GM19372 (cell line): ENCODE results near the gene DDX60.
"Not testable (repeated sequence)": the region's sequence is repeated elsewhere in the genome, so short reads cannot be mapped to it uniquely, and the experiment has no call there.

Experiments used
- ATAC-seq: cut with Tn5 transposase; IDR thresholded peaks from one replicate; pipeline ENCODE4 v1.9.1; 2021; ENCODE audit warnings: mild to moderate bottlenecking, low read depth, moderate library complexity; ENCODE audit not compliant: unreplicated experiment

The DDX60 gene, protein sequence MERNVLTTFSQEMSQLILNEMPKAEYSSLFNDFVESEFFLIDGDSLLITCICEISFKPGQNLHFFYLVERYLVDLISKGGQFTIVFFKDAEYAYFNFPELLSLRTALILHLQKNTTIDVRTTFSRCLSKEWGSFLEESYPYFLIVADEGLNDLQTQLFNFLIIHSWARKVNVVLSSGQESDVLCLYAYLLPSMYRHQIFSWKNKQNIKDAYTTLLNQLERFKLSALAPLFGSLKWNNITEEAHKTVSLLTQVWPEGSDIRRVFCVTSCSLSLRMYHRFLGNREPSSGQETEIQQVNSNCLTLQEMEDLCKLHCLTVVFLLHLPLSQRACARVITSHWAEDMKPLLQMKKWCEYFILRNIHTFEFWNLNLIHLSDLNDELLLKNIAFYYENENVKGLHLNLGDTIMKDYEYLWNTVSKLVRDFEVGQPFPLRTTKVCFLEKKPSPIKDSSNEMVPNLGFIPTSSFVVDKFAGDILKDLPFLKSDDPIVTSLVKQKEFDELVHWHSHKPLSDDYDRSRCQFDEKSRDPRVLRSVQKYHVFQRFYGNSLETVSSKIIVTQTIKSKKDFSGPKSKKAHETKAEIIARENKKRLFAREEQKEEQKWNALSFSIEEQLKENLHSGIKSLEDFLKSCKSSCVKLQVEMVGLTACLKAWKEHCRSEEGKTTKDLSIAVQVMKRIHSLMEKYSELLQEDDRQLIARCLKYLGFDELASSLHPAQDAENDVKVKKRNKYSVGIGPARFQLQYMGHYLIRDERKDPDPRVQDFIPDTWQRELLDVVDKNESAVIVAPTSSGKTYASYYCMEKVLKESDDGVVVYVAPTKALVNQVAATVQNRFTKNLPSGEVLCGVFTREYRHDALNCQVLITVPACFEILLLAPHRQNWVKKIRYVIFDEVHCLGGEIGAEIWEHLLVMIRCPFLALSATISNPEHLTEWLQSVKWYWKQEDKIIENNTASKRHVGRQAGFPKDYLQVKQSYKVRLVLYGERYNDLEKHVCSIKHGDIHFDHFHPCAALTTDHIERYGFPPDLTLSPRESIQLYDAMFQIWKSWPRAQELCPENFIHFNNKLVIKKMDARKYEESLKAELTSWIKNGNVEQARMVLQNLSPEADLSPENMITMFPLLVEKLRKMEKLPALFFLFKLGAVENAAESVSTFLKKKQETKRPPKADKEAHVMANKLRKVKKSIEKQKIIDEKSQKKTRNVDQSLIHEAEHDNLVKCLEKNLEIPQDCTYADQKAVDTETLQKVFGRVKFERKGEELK (N-terminal part only)

DNA sequence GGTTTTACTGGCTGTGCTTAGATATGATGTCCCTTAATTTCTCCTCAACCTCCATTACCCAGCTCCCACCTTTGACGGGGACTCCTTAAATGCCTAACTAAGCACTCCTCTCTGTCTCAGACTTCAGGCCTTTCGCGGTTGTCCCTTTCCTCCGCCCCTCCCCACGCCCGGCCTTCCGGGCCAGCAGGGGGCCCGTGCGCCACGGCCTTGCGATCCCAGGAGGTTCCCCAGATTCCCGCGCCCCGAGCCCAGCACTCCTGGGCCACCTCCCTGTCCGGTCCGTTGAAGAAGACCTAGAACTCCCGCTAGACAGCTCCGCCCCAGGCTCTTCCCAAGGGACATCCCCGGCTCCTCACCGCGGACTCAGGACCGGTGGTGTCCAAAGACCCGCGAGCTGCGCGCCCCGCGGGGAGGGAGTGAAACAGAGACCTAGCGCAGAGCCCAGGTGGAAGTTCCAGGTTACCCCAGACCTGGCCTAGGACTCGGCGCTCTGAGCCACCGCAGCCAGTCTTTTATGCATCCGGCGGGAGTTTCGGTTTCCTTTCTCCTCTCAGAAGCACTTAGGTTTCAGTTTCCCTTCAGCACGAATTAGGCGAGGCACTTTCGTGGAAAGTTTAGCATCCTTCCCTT is at the start of gene DDX60:
DDX60 (minus strand) TSS at position 487 of the 630 bp plus-strand sequence. CDS start 7,493 bp downstream, outside the sequence.
- peak; percentile 99 for ATAC-seq

DNA sequence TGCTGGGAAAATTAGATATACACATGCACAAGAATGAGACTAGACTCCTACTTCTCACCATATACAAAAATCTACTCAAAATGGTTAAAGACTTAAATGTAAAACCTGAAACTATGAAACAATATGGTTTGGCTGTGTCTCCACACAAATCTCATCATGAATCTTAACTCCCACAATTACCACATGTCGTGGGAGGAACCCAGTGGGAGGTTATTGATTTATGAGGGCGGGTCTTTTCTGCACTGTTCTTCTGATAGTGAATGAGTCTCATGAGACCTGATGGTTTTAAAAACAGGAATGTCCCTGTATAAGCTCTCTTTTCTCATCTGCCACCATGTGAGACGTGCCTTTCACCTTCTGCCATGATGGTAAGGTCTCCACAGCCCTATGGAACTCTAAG is 48.5 kb upstream of the DDX60 start:
- no peak for ATAC-seq

DNA sequence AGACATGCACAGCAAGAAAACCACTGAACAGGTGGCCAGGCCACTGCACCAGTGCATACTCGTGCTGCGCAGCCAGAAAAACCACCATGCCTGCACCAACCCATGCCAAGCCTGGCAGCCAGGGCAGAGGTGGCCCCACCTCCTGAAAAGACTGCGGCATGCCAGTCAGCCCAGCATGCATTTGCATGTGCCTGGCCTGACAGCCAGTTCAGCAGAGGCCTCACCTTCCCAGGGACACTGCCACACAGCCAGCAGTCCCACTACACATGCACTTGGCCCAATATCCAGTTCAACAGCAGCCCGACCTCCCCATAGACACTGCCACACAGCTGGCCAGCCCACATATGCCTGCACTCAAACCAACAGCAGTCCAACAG is 43.5 kb upstream of the DDX60 start:
- no peak for ATAC-seq

DNA sequence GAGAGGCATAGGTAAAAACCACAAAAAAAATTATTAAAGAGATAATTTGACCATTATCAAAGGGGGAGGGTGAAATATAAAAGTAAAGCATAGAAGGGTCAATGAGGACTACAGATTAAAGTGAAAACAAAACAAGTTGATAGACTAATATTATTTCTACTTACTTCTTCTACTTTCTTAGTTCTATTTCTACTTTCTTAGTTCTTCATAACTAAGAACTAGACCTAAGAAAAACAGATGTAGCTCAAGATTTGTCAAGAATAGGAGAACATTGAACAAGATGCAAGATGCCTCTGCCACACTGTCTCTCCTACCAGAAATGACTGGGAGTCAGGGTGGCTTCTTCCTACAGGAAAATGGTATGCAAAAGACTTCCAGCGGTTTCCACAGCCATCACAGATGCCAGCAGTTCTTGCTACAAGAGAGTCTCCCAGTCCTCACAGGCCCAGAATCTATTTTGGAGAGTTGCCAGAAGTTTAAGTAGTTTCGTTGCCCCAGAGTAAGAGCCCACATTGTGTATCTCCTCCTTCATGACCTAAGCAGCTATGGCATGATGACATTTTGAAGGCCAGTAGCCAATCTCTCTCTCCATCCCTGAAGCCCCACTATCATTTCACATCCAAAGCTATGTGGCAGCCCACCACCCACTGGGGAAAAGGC is 42.9 kb upstream of the DDX60 start:
- ATAC-seq = no peak

DNA sequence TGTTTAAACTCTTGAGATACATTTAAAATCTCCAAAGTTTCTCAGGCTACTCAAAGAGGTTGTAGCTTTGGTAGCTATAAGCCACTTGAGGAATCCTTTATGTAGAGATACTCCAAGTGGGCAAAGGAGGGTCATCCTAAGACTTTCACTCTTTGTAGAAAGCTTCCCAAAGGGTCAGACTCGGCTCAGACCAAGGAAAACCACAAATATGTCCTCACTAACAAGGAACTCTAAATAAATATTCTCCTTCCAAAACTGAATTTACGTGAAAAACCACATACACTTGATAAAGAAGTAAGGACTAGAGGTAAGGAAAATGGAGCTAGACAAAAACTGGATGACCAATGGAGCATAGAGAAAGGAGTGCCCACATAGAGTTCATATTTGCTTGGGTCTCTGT is 41.7 kb upstream of the DDX60 start:
- ATAC-seq = no peak

DNA sequence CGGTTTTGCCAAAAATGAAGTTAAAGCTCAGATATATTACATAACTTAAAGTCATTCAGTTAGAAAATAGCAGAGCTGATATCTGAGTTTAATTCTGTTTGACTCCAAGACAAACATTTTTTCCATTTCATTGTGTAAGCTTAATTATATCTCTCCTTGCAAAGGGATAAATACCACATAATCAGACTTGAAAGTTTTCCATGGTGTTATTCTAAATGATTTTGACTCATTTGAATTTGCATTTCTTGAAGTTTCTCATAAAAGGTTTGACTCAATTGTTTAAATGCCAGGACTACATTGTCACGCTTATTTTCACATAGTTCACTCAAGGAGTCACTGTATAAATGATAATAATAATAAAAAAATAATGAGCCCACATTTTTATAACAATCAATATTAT is 39.4 kb upstream of the DDX60 start:
- no peak for ATAC-seq

DNA sequence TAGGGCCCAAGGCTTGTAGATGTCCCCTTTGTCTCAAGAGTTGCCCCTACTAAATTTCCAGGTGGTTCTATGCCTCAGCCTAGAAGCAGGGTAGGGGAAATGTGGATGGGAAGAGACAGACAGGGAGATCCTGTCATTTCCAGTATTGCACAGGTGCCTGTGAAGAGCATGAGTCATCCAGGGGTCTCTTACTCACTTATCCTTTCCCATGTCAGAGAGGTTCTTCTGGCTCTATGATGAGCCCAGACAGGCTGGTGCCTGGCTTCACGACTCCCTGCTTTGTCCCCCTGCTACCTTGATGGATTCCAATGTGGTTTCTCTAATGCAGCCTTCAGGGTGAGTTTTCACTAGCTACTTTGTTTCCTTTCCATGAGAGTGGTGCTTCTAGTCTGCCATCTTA is 35.2 kb upstream of the DDX60 start:
- ATAC-seq = no peak

DNA sequence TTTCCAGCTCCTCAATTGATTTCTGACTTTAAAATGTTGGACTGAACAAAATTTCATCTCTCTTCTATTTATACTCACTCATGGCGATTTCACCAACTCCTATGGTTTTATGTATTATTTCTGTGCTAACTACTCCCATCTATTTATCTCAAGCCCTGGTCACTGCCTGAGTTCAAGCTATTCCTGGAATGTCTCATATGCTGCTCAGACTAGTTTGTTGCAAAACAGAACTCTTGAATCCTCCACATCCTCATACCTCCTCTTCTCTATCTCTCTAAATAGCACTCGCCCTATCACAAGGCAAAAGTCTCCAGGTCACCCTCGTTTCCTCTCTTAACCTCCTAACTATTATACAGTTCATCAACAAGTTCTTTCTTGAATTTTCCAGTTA is 19.0 kb upstream of the DDX60 start:
- no peak for ATAC-seq

DNA sequence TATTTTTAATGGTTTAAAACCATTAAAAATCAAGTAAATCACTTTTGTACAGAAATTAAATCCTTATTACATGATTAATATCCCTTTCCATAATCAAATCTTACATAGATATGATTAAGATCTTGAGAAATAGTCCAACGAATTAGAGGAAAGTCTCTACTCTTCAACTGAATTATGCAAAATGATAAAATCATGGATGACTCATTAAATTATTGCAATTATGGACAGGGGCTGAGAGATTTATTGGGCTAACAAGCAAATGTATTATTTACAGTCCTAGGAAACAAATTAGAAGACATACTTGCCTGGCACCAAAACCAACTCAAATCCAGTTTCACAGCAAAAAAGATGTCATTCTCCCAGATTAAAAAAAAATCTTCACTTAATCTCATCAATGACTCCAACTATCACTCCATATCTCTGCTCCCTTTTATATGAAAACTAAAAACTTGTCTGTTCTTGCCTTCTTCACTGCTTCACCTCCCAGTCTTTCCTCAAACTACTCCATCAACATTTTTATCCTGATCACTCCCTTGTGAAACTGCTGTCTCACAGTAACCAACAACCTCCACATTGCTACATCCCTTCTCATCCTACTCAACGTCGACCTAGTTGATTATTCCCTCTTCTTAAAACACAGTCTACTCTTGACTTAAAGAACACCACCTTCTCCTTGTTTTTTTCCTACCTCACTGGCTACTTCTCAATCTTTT is 18.4 kb upstream of the DDX60 start:
- no peak for ATAC-seq

DNA sequence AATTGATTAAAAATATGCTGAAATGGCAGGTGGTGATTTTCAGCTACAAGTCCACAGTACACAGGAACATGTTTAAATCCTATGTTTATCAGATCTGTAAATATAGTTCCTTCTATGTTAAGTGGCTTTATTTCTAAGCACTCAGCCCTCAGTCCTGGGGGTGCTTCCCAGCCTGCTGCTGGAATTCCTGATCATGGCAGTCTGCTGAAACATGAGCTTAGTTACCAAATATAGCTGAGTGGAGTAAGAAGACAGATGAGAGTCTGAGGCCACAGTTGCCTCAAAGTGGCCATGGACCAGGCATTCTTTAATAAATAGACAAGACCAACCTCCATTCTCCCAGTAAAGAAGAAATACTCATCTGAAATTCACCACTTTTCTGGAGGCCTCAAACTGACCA is 17.1 kb upstream of the DDX60 start:
- ATAC-seq = no peak

DNA sequence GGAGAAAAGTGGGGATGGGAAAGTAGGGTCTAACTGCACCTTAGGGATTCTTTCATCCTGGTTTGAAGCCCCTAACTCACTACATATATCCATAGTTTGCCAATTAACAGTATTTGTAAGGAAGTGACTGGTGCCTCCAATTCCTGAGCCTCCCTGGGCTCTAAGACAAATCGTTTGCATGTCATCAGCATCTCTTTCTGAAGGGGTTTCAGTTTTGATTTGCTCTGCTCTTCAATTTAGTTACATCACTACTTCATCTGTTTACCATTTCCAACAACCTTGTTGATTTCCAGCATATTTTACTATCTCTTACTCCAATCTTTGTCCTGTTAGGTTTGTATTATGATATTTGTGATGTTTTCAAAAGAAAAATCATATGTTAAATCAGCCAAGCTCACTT is 15.5 kb upstream of the DDX60 start:
- ATAC-seq = no peak

DNA sequence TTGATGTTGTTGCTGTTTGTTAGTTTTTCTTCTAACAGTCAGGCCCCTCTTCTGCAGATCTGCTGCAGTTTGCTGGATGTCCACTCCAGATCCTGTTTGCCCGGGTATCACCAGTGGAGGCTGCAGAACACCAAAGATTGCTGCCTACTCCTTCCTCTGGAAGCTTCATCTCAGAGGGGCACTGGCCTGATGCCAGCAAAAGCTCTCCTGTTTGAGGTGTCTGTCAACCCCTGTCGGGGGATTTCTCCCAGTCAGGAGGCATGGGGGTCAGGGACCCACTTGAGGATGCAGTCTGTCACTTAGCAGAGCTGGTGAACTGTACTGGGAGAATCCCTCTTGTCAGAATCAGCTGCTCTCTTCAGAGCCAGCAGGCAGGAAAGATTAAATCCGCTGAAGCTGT is 12.0 kb upstream of the DDX60 start:
- ATAC-seq = not testable (repeated sequence)

DNA sequence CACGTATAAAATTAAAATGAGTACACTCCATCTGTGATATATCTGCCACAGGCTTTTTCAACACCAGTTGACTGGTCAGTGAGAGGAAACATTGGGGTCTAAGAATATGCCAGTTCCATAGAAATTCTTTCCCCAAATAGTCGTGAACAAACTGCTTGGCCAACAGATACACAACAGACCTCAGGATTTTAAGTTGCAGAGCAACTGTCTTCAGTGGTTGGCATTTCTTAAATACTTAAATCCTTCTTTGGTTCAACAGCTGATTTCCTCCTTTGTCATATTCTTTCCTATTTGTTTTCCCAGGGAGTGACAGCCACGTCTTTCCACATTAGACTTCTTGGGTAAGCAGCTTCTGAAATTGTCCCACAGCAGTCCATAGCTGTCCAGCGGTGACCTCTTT is 7.0 kb upstream of the DDX60 start:
- no peak for ATAC-seq

DNA sequence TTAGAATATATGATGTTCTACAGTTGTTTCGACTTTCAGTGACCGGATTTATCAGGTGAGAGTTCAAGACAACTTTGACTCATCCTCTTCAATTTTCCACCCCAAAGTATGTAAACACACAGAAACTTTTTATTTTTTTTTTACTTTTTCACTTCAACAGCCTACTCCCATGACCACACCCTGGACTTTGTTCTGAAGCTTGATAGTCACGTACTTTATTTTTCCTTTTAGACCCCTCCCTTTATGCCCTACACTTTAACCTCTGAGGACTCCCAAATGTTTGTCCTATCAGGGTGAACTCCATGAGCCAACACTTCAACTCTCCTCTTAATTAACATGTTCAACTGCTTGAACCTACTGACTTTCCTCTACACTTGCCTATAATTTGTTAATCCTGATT is 2.5 kb upstream of the DDX60 start:
- no peak for ATAC-seq

DNA sequence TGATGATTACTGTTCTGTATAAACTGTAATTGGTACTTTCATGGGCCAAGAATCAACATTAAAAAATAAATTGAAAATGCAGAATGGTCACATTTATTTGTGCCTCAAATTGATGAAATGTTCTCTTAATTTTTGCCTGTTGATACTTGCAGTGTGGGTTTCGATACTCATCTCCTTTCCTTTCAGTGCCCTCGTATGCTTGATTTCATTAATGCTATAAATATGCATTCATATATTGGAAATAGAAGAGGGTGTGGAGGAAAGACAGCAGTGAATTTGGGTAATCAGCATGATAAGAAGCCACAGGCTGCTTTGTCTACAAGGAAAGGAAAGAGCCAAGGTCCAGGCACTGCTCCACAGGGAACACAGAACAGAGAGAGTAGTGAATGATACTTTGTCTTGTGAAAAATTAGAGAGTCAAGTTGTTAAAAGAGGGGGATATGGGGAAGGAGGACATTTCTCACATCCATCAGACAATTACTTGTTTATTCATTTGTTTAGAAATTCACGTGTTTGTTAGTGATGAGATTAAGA is 1.0 kb upstream of the DDX60 start:
- ATAC-seq = no peak

DNA sequence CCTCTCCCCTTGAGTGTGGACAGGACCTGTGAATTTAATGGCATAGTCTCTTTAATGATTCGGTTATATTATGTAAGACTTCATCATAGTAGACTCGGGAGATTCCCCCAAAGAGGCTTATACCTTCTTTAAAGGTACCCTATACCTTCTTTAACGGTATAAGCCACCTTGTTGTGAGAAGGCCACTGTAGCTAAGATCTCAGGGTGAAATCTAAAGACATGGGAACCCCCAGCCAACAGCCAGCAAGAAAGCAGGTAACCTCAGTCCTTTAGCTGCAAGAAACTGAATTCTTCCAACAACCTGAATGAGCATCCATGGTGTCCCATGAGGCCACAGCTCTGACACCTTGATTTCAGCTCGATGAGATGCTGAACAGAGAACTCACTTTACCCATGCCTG is 931 bp downstream of the DDX60 start:
- no peak for ATAC-seq

DNA sequence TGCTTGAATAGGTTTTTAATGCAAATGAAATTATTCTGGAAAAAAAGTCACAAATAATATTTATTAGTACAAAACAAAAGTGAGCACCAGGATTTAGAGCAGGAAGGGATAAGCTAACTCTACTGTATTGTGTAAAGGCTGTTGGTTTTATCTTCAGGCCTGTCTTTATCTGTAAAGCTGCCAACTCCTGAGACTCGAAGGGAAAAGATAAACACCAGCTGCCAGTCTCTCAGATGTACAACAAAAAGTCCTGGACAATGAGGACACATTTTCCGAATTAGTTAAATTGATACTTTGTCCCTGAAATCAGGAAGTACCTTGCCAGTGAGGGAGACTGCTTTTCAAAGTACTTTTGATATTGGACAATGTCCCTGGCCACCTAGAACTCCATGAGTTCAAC is 8.8 kb downstream of the DDX60 start:
- ATAC-seq = no peak

DNA sequence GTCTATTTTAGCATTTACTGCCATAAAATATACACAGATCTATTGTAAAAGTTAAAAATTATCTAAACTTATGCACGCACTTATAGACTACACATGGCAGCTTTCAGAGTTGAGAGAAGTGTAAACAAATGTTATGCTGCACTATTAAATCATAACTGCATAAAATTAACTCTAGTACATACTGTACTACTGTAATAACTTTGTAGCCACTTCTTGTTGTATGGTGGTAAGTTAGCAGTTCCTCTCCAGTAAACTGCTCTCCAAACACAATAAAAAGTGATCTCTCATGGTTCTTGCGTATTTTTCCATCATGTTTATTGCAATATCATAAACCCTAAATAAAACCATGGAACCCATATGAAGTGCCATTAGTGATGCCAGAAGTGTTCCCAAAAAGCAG is 9.6 kb downstream of the DDX60 start:
- no peak for ATAC-seq

DNA sequence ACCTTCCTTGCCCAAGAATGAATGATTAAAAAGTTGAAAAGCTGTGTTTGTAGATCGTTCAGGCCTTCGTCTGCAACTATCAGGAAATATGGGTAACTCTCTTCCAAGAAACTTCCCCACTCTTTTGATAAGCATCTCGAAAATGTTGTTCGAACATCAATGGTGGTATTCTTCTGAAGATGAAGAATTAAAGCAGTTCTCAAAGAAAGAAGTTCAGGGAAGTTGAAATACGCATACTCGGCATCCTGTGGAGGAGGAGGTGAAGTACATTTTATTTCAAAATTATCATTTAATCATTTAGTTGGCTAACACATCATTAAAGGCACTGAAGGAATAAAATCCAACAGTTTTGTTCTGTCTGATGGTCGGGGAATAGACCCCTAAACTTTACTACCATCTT is 12.1 kb downstream of the DDX60 start:
- no peak for ATAC-seq
